ENCODE measurements around the gene TMTC1. TPM values are rescaled to one million over a fixed set of nuclear protein-coding genes. Genes with fewer than 3 reads are reported as not detected.
"Not testable (repeated sequence)": the region's sequence is repeated elsewhere in the genome, so short reads cannot be mapped to it uniquely, and the experiment has no call there.

Gene TMTC1
- total RNA-seq, 1 donor from 2014 or later = 0.57 TPM

DNA sequence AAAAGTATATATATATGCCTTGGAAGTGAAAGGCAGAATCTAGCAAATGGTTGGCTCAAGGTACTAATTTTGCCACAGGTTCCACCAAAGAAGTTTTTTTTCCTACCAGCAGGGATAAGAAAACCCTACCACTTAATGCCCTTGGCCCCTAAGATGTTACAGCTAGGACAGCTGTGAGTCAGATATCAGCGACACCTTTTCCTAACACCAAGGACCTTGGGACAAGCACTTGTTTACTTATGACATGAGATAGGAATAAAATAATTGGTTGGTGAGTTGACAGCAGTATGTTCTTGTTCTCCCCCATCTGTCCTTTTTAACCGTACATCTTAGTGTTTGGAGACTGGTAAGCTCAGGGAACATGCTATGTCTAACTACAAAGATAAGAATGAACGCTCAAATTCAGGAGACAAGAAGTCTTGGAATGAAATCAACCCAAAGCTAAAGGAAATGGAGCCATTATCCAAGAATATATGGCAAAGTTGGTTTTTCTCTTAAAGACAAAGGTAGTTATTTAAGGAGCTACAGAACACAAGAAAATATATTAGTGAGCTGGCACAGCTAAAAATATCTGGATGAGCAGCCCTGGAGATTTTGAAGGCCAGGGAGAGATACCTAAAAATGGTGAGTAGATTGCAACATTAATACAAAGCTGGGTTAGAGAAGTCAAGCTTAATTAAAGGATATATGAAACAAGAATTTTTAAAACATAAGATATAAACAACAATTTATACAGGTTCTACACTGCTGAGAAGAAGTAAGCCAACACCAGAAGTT, 126.8 kb downstream of the TMTC1 start:
- Mint-ChIP-seq H3K27ac (no peak overlapping the region), H3K27me3 (ENCODE audit: insufficient read depth) (no peaks in the 10 kb centered on the region), H3K4me3 (no peak overlapping the region), H3K9me3 (no peaks in the 10 kb centered on the region), H3K36me3 (ENCODE audit: low read depth) (no peaks in the 10 kb centered on the region), H3K4me1 (ENCODE audit: low read depth) (no peaks in the 10 kb centered on the region)
- intact Hi-C loops (cut with micrococcal nuclease) = no loop called here
- DNase-seq (ENCODE audit: low spot score) = no peak

DNA sequence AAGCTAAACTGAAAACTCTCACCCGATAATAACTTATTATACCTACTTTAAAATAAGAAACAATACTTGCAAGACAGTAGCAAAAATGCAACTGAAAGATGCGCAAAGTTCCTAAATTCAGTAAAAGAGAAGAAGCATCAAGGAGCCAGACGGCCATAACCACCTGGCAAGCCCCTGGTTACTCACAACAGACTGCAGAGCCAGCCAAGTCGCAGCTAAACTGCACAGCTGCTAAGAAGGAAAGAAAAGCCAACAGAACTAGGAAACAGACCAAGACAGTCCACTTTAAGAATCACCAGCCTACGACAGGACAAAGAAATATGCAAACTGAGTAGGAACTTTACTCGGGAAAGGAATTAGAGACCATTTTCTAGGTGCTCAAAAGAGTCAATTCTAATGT, 127.9 kb downstream of the TMTC1 start:
- H3K36me3 Mint-ChIP-seq (ENCODE audit: low read depth) = no peaks in the 10 kb centered on the region
- no peaks in the 10 kb centered on the region for H3K27me3 Mint-ChIP-seq (ENCODE audit: insufficient read depth)
- H3K4me3 Mint-ChIP-seq = no peak overlapping the region

DNA sequence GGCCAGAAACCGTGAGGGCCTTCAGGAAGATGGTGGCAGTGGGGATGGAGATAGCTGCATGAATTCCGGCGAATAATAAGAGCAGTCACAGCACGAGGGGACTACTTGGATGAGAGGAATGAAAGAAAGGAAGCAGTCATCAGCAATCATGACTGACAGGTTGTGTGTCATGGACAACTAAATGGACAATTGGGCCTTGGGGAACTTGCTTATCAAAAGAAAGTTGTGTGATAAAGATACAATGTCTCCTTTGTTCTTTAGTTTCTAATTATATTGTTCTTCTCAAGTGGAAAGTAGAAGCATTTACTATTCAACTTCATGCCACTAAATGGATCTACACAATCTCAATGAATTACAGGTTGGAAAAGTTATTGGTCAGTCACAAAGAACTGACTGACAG, 130.5 kb downstream of the TMTC1 start:
- Mint-ChIP-seq H3K4me3 (no peak overlapping the region), H3K27me3 (ENCODE audit: insufficient read depth) (peaks cover 1% of the 10 kb centered on the region), H3K9me3 (no peaks in the 10 kb centered on the region), H3K27ac (no peak overlapping the region), H3K36me3 (ENCODE audit: low read depth) (no peaks in the 10 kb centered on the region), H3K4me1 (ENCODE audit: low read depth) (no peaks in the 10 kb centered on the region)
- intact Hi-C loops (cut with micrococcal nuclease) = no loop called here
- DNase-seq (ENCODE audit: low spot score) = no peak

More for the DNA sequence above, 127.9 kb downstream of the TMTC1 start:
- no peaks in the 10 kb centered on the region for H3K4me1 Mint-ChIP-seq (ENCODE audit: low read depth)
- DNase-seq (ENCODE audit: low spot score) = no peak
- no peak overlapping the region for H3K27ac Mint-ChIP-seq
- H3K9me3 Mint-ChIP-seq = no peaks in the 10 kb centered on the region
- intact Hi-C loops (cut with micrococcal nuclease) = no loop called here

- Mint-ChIP-seq H3K27me3 (ENCODE audit: insufficient read depth) (peaks cover 1% of the 10 kb centered on the region), H3K27ac (no peak overlapping the region), H3K36me3 (ENCODE audit: low read depth) (no peaks in the 10 kb centered on the region), H3K4me1 (ENCODE audit: low read depth) (no peaks in the 10 kb centered on the region), H3K9me3 (no peaks in the 10 kb centered on the region), H3K4me3 (no peak overlapping the region)
- intact Hi-C loops (cut with micrococcal nuclease) = no loop called here
- DNase-seq (ENCODE audit: low spot score) = no peak
Observed at GRCh38 chr12:29650371-29650770, 133.4 kb downstream of the TMTC1 start.

DNA sequence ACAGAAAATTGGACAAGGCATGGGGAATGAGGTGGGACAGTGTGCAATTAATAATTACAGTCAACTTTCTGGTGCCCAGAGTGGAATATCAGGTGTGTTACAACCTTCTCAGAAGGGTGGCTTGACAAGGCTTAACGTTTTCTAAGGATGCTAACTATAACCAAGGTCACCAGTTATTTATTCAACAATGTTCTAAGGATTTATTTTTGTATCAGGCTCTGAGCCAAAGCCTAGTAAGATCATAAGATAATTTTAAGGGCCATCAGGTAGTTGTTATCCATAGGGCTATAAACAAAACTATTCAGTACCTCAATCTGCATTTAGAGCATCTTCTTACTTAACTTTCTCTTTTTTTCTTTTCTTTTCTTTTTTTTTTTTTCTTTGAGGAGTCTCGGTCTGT, 134.0 kb downstream of the TMTC1 start:
- intact Hi-C loops (cut with micrococcal nuclease) = no loop called here
- H3K4me1 Mint-ChIP-seq (ENCODE audit: low read depth) = no peaks in the 10 kb centered on the region
- no peaks in the 10 kb centered on the region for H3K36me3 Mint-ChIP-seq (ENCODE audit: low read depth)
- H3K27ac Mint-ChIP-seq = no peak overlapping the region
- H3K9me3 Mint-ChIP-seq = no peaks in the 10 kb centered on the region
- DNase-seq (ENCODE audit: low spot score) = no peak
- H3K4me3 Mint-ChIP-seq = no peak overlapping the region
- peaks cover 1% of the 10 kb centered on the region for H3K27me3 Mint-ChIP-seq (ENCODE audit: insufficient read depth)

DNA sequence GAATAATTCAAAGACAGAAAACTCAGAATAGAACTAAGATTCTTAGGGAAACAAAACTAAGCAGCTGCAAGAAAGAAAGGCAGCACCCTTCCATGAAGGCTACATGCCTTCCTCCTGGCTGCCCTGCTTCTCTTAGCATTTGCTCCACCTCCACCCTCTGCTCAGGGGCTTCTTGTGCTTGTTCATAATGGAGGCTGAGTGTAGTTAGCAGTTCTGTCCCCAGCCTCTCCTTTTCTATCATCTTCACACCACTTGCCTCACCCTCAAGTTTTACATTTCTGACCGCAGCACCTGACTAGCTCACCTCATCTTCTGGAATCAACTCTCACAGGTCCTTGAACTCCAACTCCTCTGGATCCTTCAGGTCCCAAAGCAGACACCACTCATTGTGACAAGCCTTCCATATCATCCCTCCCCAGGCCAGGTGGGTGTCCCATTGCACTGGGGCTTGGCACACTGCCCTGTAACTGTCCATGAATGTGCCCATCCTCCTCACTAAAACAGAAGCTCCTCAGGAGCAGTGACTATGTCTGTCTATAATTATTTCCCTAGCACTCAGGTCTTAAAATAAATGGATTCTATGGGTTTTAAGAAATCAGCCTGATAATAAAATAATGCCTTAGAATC, 139.1 kb downstream of the TMTC1 start:
- Mint-ChIP-seq H3K27me3 (ENCODE audit: insufficient read depth) (peaks cover 1% of the 10 kb centered on the region), H3K9me3 (no peaks in the 10 kb centered on the region), H3K36me3 (ENCODE audit: low read depth) (no peaks in the 10 kb centered on the region), H3K4me3 (no peak overlapping the region), H3K4me1 (ENCODE audit: low read depth) (no peaks in the 10 kb centered on the region), H3K27ac (no peak overlapping the region)
- no peak for DNase-seq (ENCODE audit: low spot score)
- intact Hi-C loops (cut with micrococcal nuclease) = no loop called here

GRCh38 chr12:29640589-29641345, 143.0 kb downstream of the TMTC1 start:
- Mint-ChIP-seq H3K27me3 (ENCODE audit: insufficient read depth) (no peaks in the 10 kb centered on the region), H3K27ac (no peak overlapping the region), H3K36me3 (ENCODE audit: low read depth) (no peaks in the 10 kb centered on the region), H3K9me3 (no peaks in the 10 kb centered on the region), H3K4me1 (ENCODE audit: low read depth) (no peaks in the 10 kb centered on the region), H3K4me3 (no peak overlapping the region)
- DNase-seq (ENCODE audit: low spot score) = no peak
- intact Hi-C loops (cut with micrococcal nuclease) = no loop called here

DNA sequence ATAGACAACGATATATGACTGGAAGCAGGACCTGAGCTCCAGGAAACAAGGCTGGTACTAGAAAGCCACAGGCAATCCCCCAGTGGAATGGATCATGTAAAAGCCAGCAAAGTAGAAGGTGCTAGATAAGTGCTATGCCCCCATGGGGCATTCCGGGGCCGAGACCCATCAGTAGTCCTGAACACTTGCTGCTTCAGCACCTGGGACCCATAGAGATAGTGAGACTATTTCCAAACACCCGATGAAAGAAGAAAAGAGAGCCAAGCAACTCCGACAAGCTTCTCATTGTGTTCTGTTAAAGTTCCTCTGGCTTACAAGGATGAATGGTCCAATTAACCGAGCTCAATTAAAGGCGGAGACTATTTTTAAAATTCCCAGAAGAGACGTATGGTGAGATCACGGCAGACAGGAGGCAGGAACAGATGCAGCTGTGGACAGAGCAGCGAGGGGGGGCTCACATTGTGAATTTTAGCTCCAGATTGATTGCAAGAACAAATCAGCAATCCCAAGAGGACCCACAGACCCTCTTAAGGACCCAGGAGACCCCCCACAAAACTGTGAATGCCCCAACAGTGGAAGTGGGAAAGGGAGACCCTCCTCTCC, 143.7 kb downstream of the TMTC1 start:
- no peaks in the 10 kb centered on the region for H3K27me3 Mint-ChIP-seq (ENCODE audit: insufficient read depth)
- H3K4me3 Mint-ChIP-seq = no peak overlapping the region
- no peaks in the 10 kb centered on the region for H3K9me3 Mint-ChIP-seq
- DNase-seq (ENCODE audit: low spot score) = no peak
- intact Hi-C loops (cut with micrococcal nuclease) = no loop called here
- H3K36me3 Mint-ChIP-seq (ENCODE audit: low read depth) = no peaks in the 10 kb centered on the region
- no peak overlapping the region for H3K27ac Mint-ChIP-seq
- H3K4me1 Mint-ChIP-seq (ENCODE audit: low read depth) = no peaks in the 10 kb centered on the region

DNA sequence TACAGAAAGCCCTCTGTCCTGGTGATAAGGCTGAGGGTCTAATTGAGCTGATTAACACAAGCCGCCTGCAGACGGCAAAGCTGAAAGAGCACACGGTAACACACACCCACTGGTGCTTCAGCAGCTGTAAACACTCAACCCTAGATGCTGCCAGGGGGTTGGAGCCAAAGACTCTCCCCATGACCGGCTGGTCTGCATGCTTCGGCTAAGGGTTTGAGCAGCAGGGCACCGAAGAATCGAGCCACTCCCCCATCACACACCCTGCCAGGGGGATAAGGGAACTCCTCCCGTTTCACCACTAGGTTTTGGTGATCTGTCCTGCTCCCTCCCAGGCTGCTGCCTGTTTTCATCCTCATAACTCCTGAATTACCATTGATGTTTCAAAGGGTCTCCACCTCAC, 145.2 kb downstream of the TMTC1 start:
- H3K27ac Mint-ChIP-seq = no peak overlapping the region
- no peaks in the 10 kb centered on the region for H3K27me3 Mint-ChIP-seq (ENCODE audit: insufficient read depth)
- no peaks in the 10 kb centered on the region for H3K36me3 Mint-ChIP-seq (ENCODE audit: low read depth)
- H3K4me3 Mint-ChIP-seq = no peak overlapping the region
- H3K9me3 Mint-ChIP-seq = no peaks in the 10 kb centered on the region
- intact Hi-C loops (cut with micrococcal nuclease) = no loop called here
- H3K4me1 Mint-ChIP-seq (ENCODE audit: low read depth) = no peaks in the 10 kb centered on the region
- no peak for DNase-seq (ENCODE audit: low spot score)

DNA sequence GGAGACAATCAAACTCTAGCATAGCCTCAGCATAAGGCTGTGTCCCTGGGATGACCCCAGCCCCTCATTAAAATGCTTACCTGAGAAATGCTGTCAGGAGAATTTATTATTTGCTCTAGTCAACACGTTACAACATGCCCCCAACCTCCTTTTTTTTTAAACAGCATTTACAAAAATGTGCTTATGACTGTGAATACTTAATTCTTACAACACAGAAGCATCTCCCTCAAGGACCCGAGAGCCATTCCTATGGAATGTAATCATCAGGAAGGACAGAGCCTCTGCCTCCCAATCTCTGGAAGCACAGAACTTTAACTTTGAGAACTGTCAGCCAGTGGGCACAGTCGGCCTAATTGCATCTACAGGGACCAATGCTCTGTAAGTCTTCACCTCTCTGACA, 149.7 kb downstream of the TMTC1 start:
- no peaks in the 10 kb centered on the region for H3K36me3 Mint-ChIP-seq (ENCODE audit: low read depth)
- H3K4me3 Mint-ChIP-seq = no peak overlapping the region
- intact Hi-C loops (cut with micrococcal nuclease) = no loop called here

GRCh38 chr12:29630164-29630563, 153.6 kb downstream of the TMTC1 start:
- H3K27me3 Mint-ChIP-seq (ENCODE audit: insufficient read depth); H3K4me3 Mint-ChIP-seq; intact Hi-C loops (cut with micrococcal nuclease); H3K9me3 Mint-ChIP-seq; H3K36me3 Mint-ChIP-seq (ENCODE audit: low read depth); DNase-seq (ENCODE audit: low spot score); H3K27ac Mint-ChIP-seq; H3K4me1 Mint-ChIP-seq (ENCODE audit: low read depth): not testable (repeated sequence)

More for the DNA sequence above, 149.7 kb downstream of the TMTC1 start:
- DNase-seq (ENCODE audit: low spot score) = no peak
- Mint-ChIP-seq H3K4me1 (ENCODE audit: low read depth) (no peaks in the 10 kb centered on the region), H3K27ac (no peak overlapping the region), H3K9me3 (peaks cover 5% of the 10 kb centered on the region), H3K27me3 (ENCODE audit: insufficient read depth) (no peaks in the 10 kb centered on the region)

DNA sequence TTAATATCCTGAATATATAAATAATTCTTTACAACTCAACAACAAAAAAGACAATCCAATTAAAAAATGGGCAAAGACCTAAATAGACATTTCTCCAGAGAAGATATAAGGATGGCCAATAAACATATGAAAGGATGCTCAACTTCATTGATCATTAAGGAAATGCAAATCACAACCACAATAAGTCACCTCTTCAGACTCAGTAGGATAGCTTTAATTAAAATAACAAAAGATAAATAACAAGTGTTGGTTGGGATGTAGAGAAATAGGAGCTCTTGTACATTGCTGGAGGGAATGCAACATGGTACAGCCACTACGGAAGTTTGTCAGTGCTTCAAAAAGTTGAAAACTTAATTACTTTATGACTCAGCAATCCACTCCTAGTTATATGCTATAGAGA, 156.5 kb downstream of the TMTC1 start:
- H3K4me1 Mint-ChIP-seq (ENCODE audit: low read depth) = no peaks in the 10 kb centered on the region
- no peak for DNase-seq (ENCODE audit: low spot score)
- intact Hi-C loops (cut with micrococcal nuclease) = no loop called here

More for the DNA sequence above, 156.5 kb downstream of the TMTC1 start:
- Mint-ChIP-seq H3K36me3 (ENCODE audit: low read depth) (no peaks in the 10 kb centered on the region), H3K27me3 (ENCODE audit: insufficient read depth) (no peaks in the 10 kb centered on the region), H3K27ac (no peak overlapping the region), H3K9me3 (no peaks in the 10 kb centered on the region), H3K4me3 (no peak overlapping the region)
